Psoas muscle (tissue), 8 donors: ENCODE data around the gene PRKN. TPM values are rescaled to one million over a fixed set of nuclear protein-coding genes. Genes with fewer than 3 reads are reported as not detected.
A peak's percentile ranks its signal among the peaks of the same experiment; 100 is the strongest.

Experiments
- ATAC-seq, 4 donors: fragments of 200-7000 bp; cut with Tn5 transposase; one replicate each; pipeline ENCODE4 v1.9.1; 2020; ENCODE audit warnings: moderate library complexity in 3 of 4, mild to moderate bottlenecking in 2 of 4
- DNase-seq, 2 donors: peaks; one replicate each; pipeline ENCODE4 v3.0.0-alpha.2; 2020
- H3K27ac ChIP-seq: fragments of 200-600 bp; one replicate; pipeline ENCODE4 v1.8.0; 2022
- H3K27me3 ChIP-seq, 3 donors: fragments of 200-600 bp in 1 of 3; one replicate each; pipeline versions ENCODE4 v1.6.1 to v1.8.0; 2013 to 2022; ENCODE audit warnings: low read length in 2 of 3, mild to moderate bottlenecking in 2 of 3, moderate library complexity in 1 of 3; ENCODE audit not compliant: insufficient read depth in 3 of 3
- H3K36me3 ChIP-seq, 2 donors: fragments of 200-600 bp in 1 of 2; one replicate each; pipeline versions ENCODE4 v1.6.1 to v1.8.0; 2013 to 2022; ENCODE audit warnings: low read depth in 1 of 2, mild to moderate bottlenecking in 1 of 2, moderate library complexity in 1 of 2; ENCODE audit not compliant: insufficient read depth in 1 of 2
- H3K4me1 ChIP-seq: fragments of 200-600 bp; one replicate; pipeline ENCODE4 v1.8.0; 2022
- H3K4me3 ChIP-seq: fragments of 200-600 bp; one replicate; pipeline ENCODE4 v1.8.0; 2022; ENCODE audit warnings: mild to moderate bottlenecking
- H3K9me3 ChIP-seq: fragments of 200-600 bp; one replicate; pipeline ENCODE4 v1.8.0; 2022
- WGBS, 3 donors: extraction: QIAGEN DNeasy Blood & Tissue Kit; methylation state at CpG; one replicate each; pipeline versions ENCODE4 v1.1.6 to v1.1.7; 2013; 5-methylcytosine and 5-hydroxymethylcytosine counted together
- intact Hi-C, 2 donors: fragments of 100-400 bp; cut with DNase I; formaldehyde crosslinking; loops; one replicate each; pipeline versions ENCODE4 v1.11.0 to v1.14.2; 2022
- polyA plus RNA-seq, 3 donors: library from polyadenylated mRNA; stranded (reverse); fragments of 200-250 nt; gene quantifications; one replicate each; pipeline ENCODE4 v1.2.3, GENCODE V29; 2013
- total RNA-seq, 4 donors: library from RNA; stranded (reverse); fragmentation: NEBNext Ultra II Directional in 2 of 4; extraction: Animal tissue kit (Norgen Biotek cat#: 25700) in 2 of 4; gene quantifications; one replicate each; pipeline versions ENCODE4 v1.2.1 to v1.2.4, GENCODE V29; 2021 to 2023
- TF ChIP-seq, protein P1 (sequence below): fragments of 200-600 bp; IDR thresholded peaks from one replicate; pipeline ENCODE4 v1.8.0; 2022; ENCODE audit warnings: antibody characterized with exemption
- donor health status: healthy with polysubstance abuse.
- donor health status: DM: no; HTN: no; CAD: no; lungs with moderate emphysema.
- donor health status: Bipolar disorder and iron deficiency.
- donor health status: healthy.
- donor health status: DM: yes; HTN: yes; CAD: no.
- donor health status: DM: no; HTN: no; CAD: no.
- donor health status: DM: no; HTN: no; CAD: no.
- donor health status: DM: yes; HTN: yes; CAD: no.

The PRKN gene
- total and polyA plus RNA-seq, 7 donors = 1.5 to 19.5 (median 11.7) TPM

DNA sequence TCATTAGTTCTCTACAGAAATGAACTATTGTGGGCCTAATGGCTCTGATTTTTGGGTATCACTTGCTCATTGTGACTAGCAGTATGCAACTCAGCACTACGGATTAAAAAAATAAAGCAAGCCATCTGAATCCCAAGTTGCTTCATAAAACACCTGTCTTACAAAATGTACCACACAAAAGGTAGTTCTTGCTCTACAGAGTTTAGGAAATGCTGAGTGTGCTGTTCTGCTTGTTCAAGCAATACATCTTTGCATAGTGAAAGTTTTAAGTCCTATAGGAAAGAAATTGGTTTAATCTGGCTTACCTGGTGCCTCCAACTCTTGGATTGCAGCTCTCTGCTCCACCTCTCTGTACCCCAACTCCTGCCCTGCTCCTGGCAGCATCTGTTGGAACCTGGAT lies 1187.0 kb downstream of the PRKN start:
- intact Hi-C loops = no loop called here
- TF ChIP-seq, protein P1, sequence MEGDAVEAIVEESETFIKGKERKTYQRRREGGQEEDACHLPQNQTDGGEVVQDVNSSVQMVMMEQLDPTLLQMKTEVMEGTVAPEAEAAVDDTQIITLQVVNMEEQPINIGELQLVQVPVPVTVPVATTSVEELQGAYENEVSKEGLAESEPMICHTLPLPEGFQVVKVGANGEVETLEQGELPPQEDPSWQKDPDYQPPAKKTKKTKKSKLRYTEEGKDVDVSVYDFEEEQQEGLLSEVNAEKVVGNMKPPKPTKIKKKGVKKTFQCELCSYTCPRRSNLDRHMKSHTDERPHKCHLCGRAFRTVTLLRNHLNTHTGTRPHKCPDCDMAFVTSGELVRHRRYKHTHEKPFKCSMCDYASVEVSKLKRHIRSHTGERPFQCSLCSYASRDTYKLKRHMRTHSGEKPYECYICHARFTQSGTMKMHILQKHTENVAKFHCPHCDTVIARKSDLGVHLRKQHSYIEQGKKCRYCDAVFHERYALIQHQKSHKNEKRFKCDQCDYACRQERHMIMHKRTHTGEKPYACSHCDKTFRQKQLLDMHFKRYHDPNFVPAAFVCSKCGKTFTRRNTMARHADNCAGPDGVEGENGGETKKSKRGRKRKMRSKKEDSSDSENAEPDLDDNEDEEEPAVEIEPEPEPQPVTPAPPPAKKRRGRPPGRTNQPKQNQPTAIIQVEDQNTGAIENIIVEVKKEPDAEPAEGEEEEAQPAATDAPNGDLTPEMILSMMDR = no peak
- H3K9me3 ChIP-seq = no peaks in the 10 kb centered on the region
- H3K4me3 ChIP-seq = no peak overlapping the region
- 82 to 93% (median 86%) methylated on average over 1 of the region's 1 CpG for WGBS, 3 donors
- no peaks in the 10 kb centered on the region for H3K27me3 ChIP-seq
- no peak overlapping the region for H3K27ac ChIP-seq
- ATAC-seq = no peak
- H3K36me3 ChIP-seq = no peaks in the 10 kb centered on the region
- DNase-seq = no peak
- no peaks in the 10 kb centered on the region for H3K4me1 ChIP-seq

DNA sequence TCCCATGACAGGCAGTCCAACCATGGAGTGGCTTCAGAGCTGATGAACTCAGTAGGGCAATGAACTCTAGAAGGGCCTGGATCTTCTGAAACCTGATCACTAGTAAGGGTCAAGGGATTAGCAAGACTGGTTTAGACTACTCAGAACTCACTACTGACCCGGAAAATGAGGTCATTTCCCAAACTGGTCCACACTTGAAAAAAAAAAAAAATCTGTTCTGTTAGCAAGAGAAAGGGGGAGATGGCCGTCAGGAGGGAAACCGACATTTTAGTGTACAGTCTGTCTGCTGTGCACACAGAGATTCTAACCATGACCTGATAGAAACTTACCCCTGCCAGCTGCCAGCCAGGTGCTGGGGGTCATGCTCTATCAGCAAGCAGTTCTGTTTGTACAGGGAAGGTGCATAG lies 1191.3 kb downstream of the PRKN start:
- ATAC-seq = peak in 3 of 4 donors; percentile 49 to 96 (median 69)

DNA sequence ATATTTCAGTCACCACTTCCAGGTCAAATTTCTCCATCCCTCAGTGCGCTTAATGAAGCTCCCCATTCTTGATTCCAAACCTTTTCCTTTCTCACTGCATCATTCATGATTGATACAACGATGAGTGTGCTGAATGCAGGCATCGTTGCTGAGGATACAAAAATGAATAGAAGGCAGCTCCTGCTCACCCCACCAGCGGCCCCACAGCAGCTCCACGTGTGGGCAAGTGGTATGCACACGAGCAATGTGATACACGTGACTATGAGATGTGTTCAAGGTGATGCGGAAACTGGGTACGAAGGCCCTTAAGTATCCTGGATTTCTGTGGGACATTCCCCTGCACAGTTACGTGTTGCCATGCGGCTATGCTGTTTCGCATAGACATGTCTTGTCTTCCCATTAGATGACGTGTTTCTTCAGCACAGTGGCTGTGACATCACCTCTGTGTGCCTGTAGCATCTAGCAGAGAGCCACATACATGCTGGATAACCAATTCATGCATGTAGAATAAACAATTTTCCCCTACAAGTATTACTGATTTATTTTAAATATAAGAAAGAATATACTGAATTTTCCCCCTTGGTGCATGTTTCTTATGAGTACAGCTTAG lies 1193.2 kb downstream of the PRKN start:
- Histone ChIP-seq H3K9me3 (no peaks in the 10 kb centered on the region), H3K36me3 (no peaks in the 10 kb centered on the region), H3K4me1 (no peaks in the 10 kb centered on the region), H3K27me3 (no peaks in the 10 kb centered on the region), H3K4me3 (no peak overlapping the region), H3K27ac (no peak overlapping the region)
- 90 to 91% (median 90%) methylated on average over 13 of the region's 13 CpGs for WGBS, 3 donors
- no peak for ATAC-seq
- DNase-seq = no peak
- TF ChIP-seq, protein P1 = no peak
- intact Hi-C loops = no loop called here

More for the DNA sequence above, 1191.3 kb downstream of the PRKN start:
- no peaks in the 10 kb centered on the region for H3K4me1 ChIP-seq
- DNase-seq = no peak
- H3K9me3 ChIP-seq = no peaks in the 10 kb centered on the region
- intact Hi-C loops = no loop called here
- no peaks in the 10 kb centered on the region for H3K27me3 ChIP-seq
- 23 to 54% (median 47%) methylated on average over 3 of the region's 3 CpGs for WGBS, 3 donors
- H3K4me3 ChIP-seq = no peak overlapping the region
- no peak overlapping the region for H3K27ac ChIP-seq
- TF ChIP-seq, protein P1 = no peak
- no peaks in the 10 kb centered on the region for H3K36me3 ChIP-seq

DNA sequence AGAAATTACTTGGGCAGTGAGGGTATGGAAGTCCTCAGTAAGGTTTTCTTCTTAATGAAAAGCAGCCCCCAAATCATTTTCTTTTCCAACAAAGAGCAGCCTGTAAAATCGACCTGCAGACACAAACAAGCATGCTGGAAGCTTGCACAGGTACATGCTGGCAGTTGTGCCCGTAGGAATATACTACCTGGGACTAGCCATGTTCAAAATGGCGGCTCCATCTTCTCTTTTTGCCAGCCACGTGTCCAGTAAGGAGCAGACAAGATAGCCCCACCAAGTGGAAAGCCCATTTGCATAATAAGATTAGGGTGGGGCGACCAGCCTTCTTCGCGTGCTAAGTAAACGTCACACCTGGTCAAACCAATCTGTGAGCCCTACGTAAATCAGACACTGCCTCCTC lies 1194.3 kb downstream of the PRKN start:
- Histone ChIP-seq H3K27me3 (no peaks in the 10 kb centered on the region), H3K36me3 (no peaks in the 10 kb centered on the region), H3K4me1 (no peaks in the 10 kb centered on the region), H3K4me3 (no peak overlapping the region), H3K9me3 (no peaks in the 10 kb centered on the region), H3K27ac (no peak overlapping the region)
- ATAC-seq (no peak), DNase-seq (no peak)
- intact Hi-C loops = no loop called here
- 86 to 94% (median 91%) methylated on average over 9 of the region's 9 CpGs for WGBS, 3 donors
- TF ChIP-seq, protein P1 = no peak

DNA sequence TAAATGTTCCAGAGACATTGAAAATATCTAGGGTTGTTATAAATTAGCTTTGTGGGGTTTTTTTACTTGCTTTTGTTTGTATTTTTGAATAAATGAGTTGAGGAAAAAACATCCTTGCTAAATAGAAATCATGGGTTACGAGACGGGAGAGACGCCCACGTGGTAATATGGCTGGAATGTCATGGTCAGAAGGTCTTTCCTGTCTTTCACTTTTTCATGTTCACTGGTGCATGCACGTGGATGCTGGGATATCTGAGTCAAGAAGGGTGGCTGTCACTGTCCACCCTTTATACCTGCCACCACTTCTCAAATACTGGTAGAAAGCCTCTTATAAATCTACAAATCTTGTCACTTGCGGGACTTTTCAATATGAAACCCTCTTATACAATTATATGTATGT lies 1195.0 kb downstream of the PRKN start:
- intact Hi-C loops = no loop called here
- 84 to 90% (median 90%) methylated on average over 6 of the region's 6 CpGs for WGBS, 3 donors

More for the DNA sequence above, 1195.0 kb downstream of the PRKN start:
- no peak overlapping the region for H3K27ac ChIP-seq
- H3K4me1 ChIP-seq = no peaks in the 10 kb centered on the region
- DNase-seq = no peak
- H3K27me3 ChIP-seq = no peaks in the 10 kb centered on the region
- no peak for ATAC-seq
- no peak overlapping the region for H3K4me3 ChIP-seq
- no peaks in the 10 kb centered on the region for H3K9me3 ChIP-seq
- TF ChIP-seq, protein P1 = no peak
- no peaks in the 10 kb centered on the region for H3K36me3 ChIP-seq
